ENCODE results near the gene DOK3.
A peak's percentile ranks its signal among the peaks of the same experiment; 100 is the strongest.
"Not testable (repeated sequence)": the region's sequence is repeated elsewhere in the genome, so short reads cannot be mapped to it uniquely, and the experiment has no call there.

DOK3 gene

DNA sequence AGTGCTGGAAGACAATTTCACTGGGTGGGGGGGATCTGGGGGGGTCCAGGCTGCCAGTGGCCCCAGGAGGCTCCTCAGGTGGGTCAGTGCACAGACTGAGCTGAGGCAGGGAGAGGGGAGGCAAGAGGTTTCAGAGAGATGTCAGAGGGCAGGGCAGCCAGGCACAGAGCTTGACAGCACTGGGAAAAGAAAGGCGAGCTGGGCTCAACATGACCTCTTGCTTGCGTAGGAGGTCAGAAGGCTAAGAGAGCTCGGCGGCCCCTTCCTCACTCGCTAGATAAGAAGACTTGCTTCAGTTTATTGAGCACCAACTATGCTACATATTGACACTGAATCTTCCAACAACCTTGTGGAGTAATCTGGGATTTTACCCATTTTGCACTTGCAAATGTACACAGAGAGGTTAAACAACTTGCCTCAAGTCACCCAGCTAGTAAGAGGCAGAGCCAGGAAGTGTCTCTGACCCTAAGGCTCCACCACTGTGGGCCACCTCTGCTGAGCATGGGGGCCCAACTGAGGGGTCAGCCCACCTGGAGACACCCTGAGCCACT is 15.8 kb downstream of the DOK3 start:
- Histone ChIP-seq H3K9ac (ENCODE audit: low read depth, low read length) (peak overlapping the region; percentile 64), H3K4me1 (ENCODE audit: control insufficient read depth, insufficient read depth, low read length) (peaks cover 72% of the 10 kb centered on the region), H3K4me3 (ENCODE audit: low read length) (peak overlapping the region; percentile 93)

DNA sequence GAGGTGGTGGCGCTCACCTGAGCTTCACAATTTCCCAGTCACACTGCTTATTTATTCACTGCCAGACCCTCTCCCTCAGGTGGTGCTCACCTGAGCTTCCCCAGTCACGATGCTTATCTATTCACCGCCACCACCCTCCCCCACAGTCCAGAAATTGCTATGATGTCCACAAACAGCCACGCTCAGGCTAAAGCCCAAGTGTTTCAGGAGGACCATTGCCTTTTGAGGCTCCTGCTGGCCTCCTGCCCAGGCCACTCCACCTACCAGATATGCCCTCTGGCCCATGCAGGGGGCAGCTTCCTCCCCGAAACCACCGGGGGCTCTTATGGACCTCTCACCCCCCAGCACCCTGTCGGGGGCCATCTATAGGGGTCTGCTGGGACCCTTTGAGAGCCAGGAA is 16.8 kb downstream of the DOK3 start:
- no peaks in the 10 kb centered on the region for H3K27me3 ChIP-seq (ENCODE audit: control insufficient read depth, insufficient read depth, low read length)
- H3K9ac ChIP-seq (ENCODE audit: low read depth, low read length): peak overlapping the region; percentile 64
- peaks cover 74% of the 10 kb centered on the region for H3K36me3 ChIP-seq (ENCODE audit: insufficient read depth, low read length)
- H3K4me2 ChIP-seq (ENCODE audit: low read length): peak overlapping the region; percentile 78
- H3K9me3 ChIP-seq (replicated peaks; ENCODE audit: low read length): no peaks in the 10 kb centered on the region
- H3K4me1 ChIP-seq (ENCODE audit: control insufficient read depth, insufficient read depth, low read length): peaks cover 63% of the 10 kb centered on the region
- H3K4me3 ChIP-seq (ENCODE audit: low read length): no peak overlapping the region

More for the DNA sequence above, 15.8 kb downstream of the DOK3 start:
- Histone ChIP-seq H3K36me3 (ENCODE audit: insufficient read depth, low read length) (peaks cover 65% of the 10 kb centered on the region), H3K9me3 (replicated peaks; ENCODE audit: low read length) (no peaks in the 10 kb centered on the region), H3K27me3 (ENCODE audit: control insufficient read depth, insufficient read depth, low read length) (no peaks in the 10 kb centered on the region), H3K4me2 (ENCODE audit: low read length) (peak overlapping the region; percentile 78)

- Histone ChIP-seq H3K9ac (ENCODE audit: low read depth, low read length) (no peak overlapping the region), H3K27me3 (ENCODE audit: control insufficient read depth, insufficient read depth, low read length) (no peaks in the 10 kb centered on the region), H3K4me2 (ENCODE audit: low read length) (no peak overlapping the region), H3K4me1 (ENCODE audit: control insufficient read depth, insufficient read depth, low read length) (peaks cover 62% of the 10 kb centered on the region), H3K4me3 (ENCODE audit: low read length) (no peak overlapping the region), H3K36me3 (ENCODE audit: insufficient read depth, low read length) (peaks cover 81% of the 10 kb centered on the region), H3K9me3 (replicated peaks; ENCODE audit: low read length) (no peaks in the 10 kb centered on the region)
Measured at GRCh38 chr5:177491983-177492746, 17.5 kb downstream of the DOK3 start.

GRCh38 chr5:177491429-177491945 is 18.1 kb downstream of the DOK3 start:
- Histone ChIP-seq H3K4me1 (ENCODE audit: control insufficient read depth, insufficient read depth, low read length) (peaks cover 62% of the 10 kb centered on the region), H3K36me3 (ENCODE audit: insufficient read depth, low read length) (peaks cover 85% of the 10 kb centered on the region), H3K9ac (ENCODE audit: low read depth, low read length) (peak overlapping the region; percentile 19), H3K4me2 (ENCODE audit: low read length) (no peak overlapping the region), H3K4me3 (ENCODE audit: low read length) (no peak overlapping the region), H3K9me3 (replicated peaks; ENCODE audit: low read length) (no peaks in the 10 kb centered on the region), H3K27me3 (ENCODE audit: control insufficient read depth, insufficient read depth, low read length) (no peaks in the 10 kb centered on the region)

- Histone ChIP-seq H3K27me3 (ENCODE audit: control insufficient read depth, insufficient read depth, low read length) (no peaks in the 10 kb centered on the region), H3K4me3 (ENCODE audit: low read length) (no peak overlapping the region), H3K4me1 (ENCODE audit: control insufficient read depth, insufficient read depth, low read length) (peaks cover 58% of the 10 kb centered on the region), H3K36me3 (ENCODE audit: insufficient read depth, low read length) (peaks cover 85% of the 10 kb centered on the region), H3K9me3 (replicated peaks; ENCODE audit: low read length) (no peaks in the 10 kb centered on the region), H3K9ac (ENCODE audit: low read depth, low read length) (peak overlapping the region; percentile 19), H3K4me2 (ENCODE audit: low read length) (no peak overlapping the region)
Measured at GRCh38 chr5:177490992-177491391, 18.6 kb downstream of the DOK3 start.

DNA sequence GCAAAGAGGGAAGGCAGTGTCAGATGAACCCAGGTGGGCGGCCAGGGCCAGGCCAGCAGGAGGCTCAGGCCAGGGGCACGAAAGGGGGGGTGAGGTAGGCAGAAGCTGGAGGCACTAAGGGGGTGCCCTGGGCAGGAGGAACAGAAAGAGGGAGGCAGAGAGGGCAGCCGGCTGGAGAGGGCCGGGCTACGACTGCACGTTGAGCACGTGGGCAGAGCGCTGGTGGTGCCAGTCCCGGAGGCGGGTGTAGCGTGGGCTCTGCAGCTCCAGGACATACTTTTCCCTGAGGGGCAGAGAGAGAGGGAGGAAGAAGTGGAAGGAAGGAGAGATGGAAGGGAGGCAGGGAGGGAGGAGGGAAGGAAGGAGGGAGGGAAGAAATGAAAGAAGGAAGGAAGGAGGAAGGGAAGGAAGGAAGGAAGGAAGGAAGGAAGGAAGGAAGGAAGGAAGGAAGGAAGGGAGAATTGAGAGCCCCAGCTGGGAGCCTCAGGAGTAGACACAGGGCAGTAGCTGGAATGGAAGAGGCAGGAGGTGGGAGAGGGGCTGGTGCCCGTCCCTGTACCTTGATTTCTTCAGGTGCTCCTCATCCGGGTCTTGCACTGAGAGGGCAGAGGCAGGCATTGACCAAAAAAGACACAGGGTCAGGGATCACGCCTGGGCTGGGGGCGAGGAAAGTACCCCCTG is 19.2 kb downstream of the DOK3 start:
- Histone ChIP-seq H3K9ac (ENCODE audit: low read depth, low read length) (peak overlapping the region; percentile 19), H3K4me3 (ENCODE audit: low read length) (no peak overlapping the region), H3K4me2 (ENCODE audit: low read length) (no peak overlapping the region), H3K4me1 (ENCODE audit: control insufficient read depth, insufficient read depth, low read length) (peaks cover 52% of the 10 kb centered on the region), H3K9me3 (replicated peaks; ENCODE audit: low read length) (no peaks in the 10 kb centered on the region), H3K36me3 (ENCODE audit: insufficient read depth, low read length) (peaks cover 86% of the 10 kb centered on the region), H3K27me3 (ENCODE audit: control insufficient read depth, insufficient read depth, low read length) (no peaks in the 10 kb centered on the region)

- Histone ChIP-seq H3K4me1 (ENCODE audit: control insufficient read depth, insufficient read depth, low read length) (peaks cover 43% of the 10 kb centered on the region), H3K4me3 (ENCODE audit: low read length) (no peak overlapping the region), H3K4me2 (ENCODE audit: low read length) (no peak overlapping the region), H3K9me3 (replicated peaks; ENCODE audit: low read length) (no peaks in the 10 kb centered on the region), H3K36me3 (ENCODE audit: insufficient read depth, low read length) (peaks cover 94% of the 10 kb centered on the region), H3K27me3 (ENCODE audit: control insufficient read depth, insufficient read depth, low read length) (no peaks in the 10 kb centered on the region), H3K9ac (ENCODE audit: low read depth, low read length) (no peak overlapping the region)
Measured at GRCh38 chr5:177489119-177489716, 20.4 kb downstream of the DOK3 start.

DNA sequence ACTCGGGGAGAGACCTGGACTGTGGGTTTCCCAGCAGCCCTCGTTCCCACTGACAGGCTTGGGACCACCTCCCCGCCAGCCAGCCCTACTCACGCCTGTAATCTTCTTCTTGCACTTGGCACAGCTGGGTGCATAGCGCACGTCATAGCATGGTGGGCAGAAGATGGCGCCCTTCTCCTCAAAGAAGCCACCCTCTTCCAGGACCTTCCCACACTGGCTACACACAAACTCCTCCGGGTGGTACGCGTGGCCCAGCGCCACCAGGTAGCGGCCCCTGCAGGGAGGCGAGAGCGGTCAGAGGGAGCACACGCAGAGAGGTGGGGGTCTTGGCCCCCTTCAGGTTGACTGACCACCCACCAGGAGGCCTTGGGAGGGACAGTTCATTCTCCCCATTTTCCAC is 21.7 kb downstream of the DOK3 start:
- Histone ChIP-seq H3K36me3 (ENCODE audit: insufficient read depth, low read length) (peaks cover 94% of the 10 kb centered on the region), H3K9ac (ENCODE audit: low read depth, low read length) (no peak overlapping the region), H3K9me3 (replicated peaks; ENCODE audit: low read length) (no peaks in the 10 kb centered on the region), H3K4me2 (ENCODE audit: low read length) (no peak overlapping the region), H3K4me3 (ENCODE audit: low read length) (no peak overlapping the region), H3K27me3 (ENCODE audit: control insufficient read depth, insufficient read depth, low read length) (no peaks in the 10 kb centered on the region), H3K4me1 (ENCODE audit: control insufficient read depth, insufficient read depth, low read length) (peaks cover 30% of the 10 kb centered on the region)

- H3K9me3 ChIP-seq (replicated peaks; ENCODE audit: low read length): no peaks in the 10 kb centered on the region
- no peak overlapping the region for H3K4me2 ChIP-seq (ENCODE audit: low read length)
- peaks cover 22% of the 10 kb centered on the region for H3K4me1 ChIP-seq (ENCODE audit: control insufficient read depth, insufficient read depth, low read length)
- no peaks in the 10 kb centered on the region for H3K27me3 ChIP-seq (ENCODE audit: control insufficient read depth, insufficient read depth, low read length)
- H3K36me3 ChIP-seq (ENCODE audit: insufficient read depth, low read length): peaks cover 92% of the 10 kb centered on the region
- no peak overlapping the region for H3K4me3 ChIP-seq (ENCODE audit: low read length)
- no peak overlapping the region for H3K9ac ChIP-seq (ENCODE audit: low read depth, low read length)
Measured at GRCh38 chr5:177487144-177487543, 22.5 kb downstream of the DOK3 start.

- no peaks in the 10 kb centered on the region for H3K9me3 ChIP-seq (replicated peaks; ENCODE audit: low read length)
- peaks cover 24% of the 10 kb centered on the region for H3K4me1 ChIP-seq (ENCODE audit: control insufficient read depth, insufficient read depth, low read length)
- peak overlapping the region; percentile 1 for H3K9ac ChIP-seq (ENCODE audit: low read depth, low read length)
- H3K4me2 ChIP-seq (ENCODE audit: low read length): no peak overlapping the region
- no peaks in the 10 kb centered on the region for H3K27me3 ChIP-seq (ENCODE audit: control insufficient read depth, insufficient read depth, low read length)
- H3K4me3 ChIP-seq (ENCODE audit: low read length): no peak overlapping the region
- H3K36me3 ChIP-seq (ENCODE audit: insufficient read depth, low read length): peaks cover 89% of the 10 kb centered on the region
Measured at GRCh38 chr5:177486256-177486655, 23.4 kb downstream of the DOK3 start.

DNA sequence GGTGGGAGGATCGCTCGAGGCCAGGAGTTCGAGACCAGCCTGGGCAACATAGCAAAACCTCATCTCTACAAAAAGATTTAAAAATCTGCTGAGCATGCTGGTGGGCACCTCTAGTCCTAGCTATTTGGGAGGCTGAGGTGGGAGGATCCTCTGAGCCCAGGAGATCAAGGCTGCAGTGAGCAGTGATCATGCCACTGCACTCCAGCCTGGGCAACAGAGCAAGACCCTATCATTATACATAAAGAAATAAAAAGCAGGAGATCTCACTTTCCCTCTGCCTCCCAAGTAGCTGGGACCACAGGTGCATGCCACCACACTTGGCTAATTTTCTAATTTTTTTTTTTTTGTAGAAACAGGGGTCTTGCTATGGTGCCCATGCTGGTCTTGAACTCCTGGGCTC is 23.9 kb downstream of the DOK3 start:
- H3K27me3 ChIP-seq (ENCODE audit: control insufficient read depth, insufficient read depth, low read length); H3K4me2 ChIP-seq (ENCODE audit: low read length); H3K4me3 ChIP-seq (ENCODE audit: low read length); H3K9me3 ChIP-seq (replicated peaks; ENCODE audit: low read length): not testable (repeated sequence)
- H3K36me3 ChIP-seq (ENCODE audit: insufficient read depth, low read length): peaks cover 84% of the 10 kb centered on the region
- peak overlapping the region; percentile 23 for H3K9ac ChIP-seq (ENCODE audit: low read depth, low read length)
- peaks cover 19% of the 10 kb centered on the region for H3K4me1 ChIP-seq (ENCODE audit: control insufficient read depth, insufficient read depth, low read length)

Data from skeletal muscle satellite cell (primary cell).